CD14-positive monocyte (primary cell): ENCODE results near the gene COPS6. TPM values are rescaled to one million over a fixed set of nuclear protein-coding genes. Genes with fewer than 3 reads are reported as not detected.

ENCODE experiments used
- DNase-seq, 3 donors: peaks; one replicate each; pipeline ENCODE4 v3.0.0-alpha.2; 2011 to 2022
- H2AFZ ChIP-seq: 2 replicates; pipeline ENCODE4 v1.6.0; 2012; ENCODE audit warnings: mild to moderate bottlenecking, low read depth, low read length, inconsistent platforms; ENCODE audit not compliant: insufficient read depth, poor library complexity, severe bottlenecking
- H3K27ac ChIP-seq, 2 donors: 1 replicate in 1 of 2; 2 replicates in 1 of 2; pipeline ENCODE4 v1.5.1; 2012 to 2013; ENCODE audit warnings: low read length in 2 of 2, control low read depth in 1 of 2, inconsistent platforms in 1 of 2, low read depth in 1 of 2, mild to moderate bottlenecking in 1 of 2
- H3K27me3 ChIP-seq, 2 donors: one replicate each; pipeline versions ENCODE4 v1.6.0 to v1.6.1; 2011 to 2013; ENCODE audit warnings: low read length in 2 of 2; ENCODE audit not compliant: control insufficient read depth in 2 of 2, insufficient read depth in 2 of 2
- H3K36me3 ChIP-seq, 2 donors: replicated peaks in 1 of 2; 1 replicate in 1 of 2; 2 replicates in 1 of 2; pipeline versions ENCODE4 v1.5.1 to v1.6.1; 2012 to 2013; ENCODE audit warnings: low read length in 2 of 2, control low read depth in 1 of 2, inconsistent platforms in 1 of 2, mild to moderate bottlenecking in 1 of 2; ENCODE audit not compliant: insufficient read depth in 2 of 2, control insufficient read depth in 1 of 2
- H3K4me1 ChIP-seq, 2 donors: 1 replicate in 1 of 2; 2 replicates in 1 of 2; pipeline versions ENCODE4 v1.5.1 to v1.6.1; 2012 to 2013; ENCODE audit warnings: low read length in 2 of 2, control low read depth in 1 of 2, inconsistent platforms in 1 of 2, mild to moderate bottlenecking in 1 of 2, moderate library complexity in 1 of 2; ENCODE audit not compliant: insufficient read depth in 2 of 2, control insufficient read depth in 1 of 2
- H3K4me2 ChIP-seq: replicated peaks from 2 replicates; pipeline ENCODE3; 2012; ENCODE audit warnings: low read length, moderate library complexity, mild to moderate bottlenecking; ENCODE audit not compliant: poor library complexity, severe bottlenecking; ENCODE audit errors: extremely low read depth
- H3K4me3 ChIP-seq, 3 experiments: fragments of 200-600 bp in 1 of 3; sonication (generic) in 1 of 3; replicated peaks in 1 of 3; 1 replicate in 2 of 3; 2 replicates in 1 of 3; pipeline ENCODE4 v1.5.1; 2011 to 2013; ENCODE audit warnings: low read length in 3 of 3, mild to moderate bottlenecking in 3 of 3, control low read depth in 2 of 3, low read depth in 2 of 3, inconsistent platforms in 1 of 3, moderate library complexity in 1 of 3
- H3K79me2 ChIP-seq: 2 replicates; pipeline ENCODE4 v1.6.0; 2012; ENCODE audit warnings: mild to moderate bottlenecking, control low read depth, inconsistent platforms, low read length, moderate library complexity; ENCODE audit not compliant: insufficient read depth
- H3K9ac ChIP-seq: 2 replicates; pipeline ENCODE4 v1.6.0; 2017; ENCODE audit warnings: low read length, mild to moderate bottlenecking; ENCODE audit not compliant: insufficient read depth, poor library complexity, severe bottlenecking
- H3K9me3 ChIP-seq, 2 donors: replicated peaks in 1 of 2; 1 replicate in 1 of 2; 2 replicates in 1 of 2; pipeline versions ENCODE4 v1.5.1 to v1.6.1; 2012 to 2013; ENCODE audit warnings: low read length in 2 of 2, control low read depth in 1 of 2; ENCODE audit not compliant: control insufficient read depth in 1 of 2, insufficient read depth in 1 of 2
- H4K20me1 ChIP-seq: 2 replicates; pipeline ENCODE4 v1.6.0; 2012; ENCODE audit warnings: mild to moderate bottlenecking, low read length, control low read depth, moderate library complexity; ENCODE audit not compliant: insufficient read depth
- H3K27ac Mint-ChIP-seq, 7 donors: one replicate each; pipeline ENCODE4 v1.8.0; 2020; ENCODE audit warnings: mild to moderate bottlenecking in 7 of 7, mixed read lengths in 7 of 7, moderate library complexity in 6 of 7, inconsistent platforms in 2 of 7
- H3K27me3 Mint-ChIP-seq, 3 donors: one replicate each; pipeline ENCODE4 v1.8.0; 2021 to 2022; ENCODE audit warnings: low read depth in 3 of 3, mild to moderate bottlenecking in 3 of 3, mixed read lengths in 3 of 3, moderate library complexity in 3 of 3, inconsistent platforms in 1 of 3
- H3K36me3 Mint-ChIP-seq, 2 donors: one replicate each; pipeline ENCODE4 v1.8.0; 2020; ENCODE audit warnings: mixed read lengths in 2 of 2, inconsistent platforms in 1 of 2, mild to moderate bottlenecking in 1 of 2
- H3K4me1 Mint-ChIP-seq: one replicate; pipeline ENCODE4 v1.8.0; 2020; ENCODE audit warnings: mild to moderate bottlenecking, mixed read lengths
- H3K4me3 Mint-ChIP-seq, 2 donors: one replicate each; pipeline ENCODE4 v1.8.0; 2020; ENCODE audit warnings: mild to moderate bottlenecking in 2 of 2, mixed read lengths in 2 of 2, moderate library complexity in 1 of 2
- H3K9me3 Mint-ChIP-seq, 7 donors: one replicate each; pipeline ENCODE4 v1.8.0; 2020 to 2022; ENCODE audit warnings: mixed read lengths in 7 of 7, mild to moderate bottlenecking in 6 of 7, moderate library complexity in 6 of 7, inconsistent platforms in 2 of 7
- WGBS: methylation state at CpG from one replicate; pipeline ENCODE4 v1.1.5; 2013; ENCODE audit warnings: missing lambda C conversion rate; ENCODE audit not compliant: insufficient coverage; 5-methylcytosine and 5-hydroxymethylcytosine counted together
- intact Hi-C, 2 donors: fragments of 100-400 bp; cut with micrococcal nuclease; formaldehyde crosslinking; loops; one replicate each; pipeline versions ENCODE4 v1.15.0 to v1.15.1; 2023
- polyA plus RNA-seq, 3 donors: library from polyadenylated mRNA; depleted of rRNA in 1 of 3; unstranded in 2 of 3; stranded (reverse) in 1 of 3; fragments of 300-500 nt in 2 of 3; fragments of >200 nt in 1 of 3; fragmentation: Illumina TruSeq in 2 of 3; gene quantifications; 1 replicate in 2 of 3; 2 replicates in 1 of 3; pipeline ENCODE4 v1.2.3, GENCODE V29; 2012 to 2021
- TF ChIP-seq, protein P1 (sequence below): fragments of 200-600 bp; IDR thresholded peaks from one replicate; pipeline ENCODE4 v1.8.0; 2022; ENCODE audit warnings: antibody characterized with exemption, mild to moderate bottlenecking

The COPS6 gene
- polyA plus RNA-seq, 3 donors, result 77.1 to 119 (median 109) TPM

DNA sequence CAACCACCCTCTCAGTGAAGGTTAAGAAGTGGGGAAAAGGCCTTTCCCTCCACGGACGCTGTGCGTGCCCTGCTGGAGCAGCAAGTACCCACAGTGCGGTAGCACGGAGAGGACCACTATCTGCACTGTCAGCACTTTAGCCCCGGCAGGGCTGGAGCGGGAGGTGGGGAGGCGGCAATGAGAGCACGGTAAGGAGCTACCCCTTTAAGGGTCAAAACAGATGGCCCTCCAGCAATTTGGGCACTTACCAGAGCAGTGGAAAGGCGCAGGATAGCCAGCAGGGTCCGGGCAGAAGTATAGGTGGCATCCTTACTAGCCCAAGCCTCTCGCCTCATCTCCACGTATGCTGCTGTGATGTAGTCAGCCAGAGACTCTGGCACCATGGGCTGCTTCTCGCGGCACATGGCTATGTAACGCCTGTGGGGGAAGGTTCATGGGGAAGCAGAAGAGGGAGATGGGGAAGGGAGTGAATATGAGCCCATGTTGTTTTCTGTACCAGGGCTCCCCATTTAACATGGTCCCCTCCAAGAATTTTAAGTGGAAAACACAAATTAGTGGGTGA lies 5.2 kb downstream of the COPS6 start:
- H3K27ac Mint-ChIP-seq, result peak overlapping the region in 3 of 7 donors; percentile 43 to 82 (median 77)
- no peaks in the 10 kb centered on the region for H4K20me1 ChIP-seq

DNA sequence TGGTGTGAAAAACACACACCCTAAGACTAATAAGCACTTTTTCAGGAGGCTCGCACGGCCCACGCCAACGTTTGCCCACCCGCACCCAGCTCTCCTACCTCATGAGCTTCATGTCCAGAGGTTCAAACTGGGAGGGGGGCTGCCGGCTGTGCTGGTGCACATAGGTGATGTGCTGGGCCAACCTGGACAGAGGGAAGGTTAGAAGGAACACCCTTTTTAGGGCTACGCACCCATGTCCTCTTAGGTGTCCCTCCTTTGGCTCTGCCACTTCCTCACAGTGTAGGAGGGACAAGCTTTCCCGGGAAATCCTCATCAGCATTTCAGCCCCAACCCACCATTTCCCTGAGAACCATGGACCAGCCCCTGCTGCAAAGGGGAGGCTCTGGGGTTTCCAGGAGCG lies 6.5 kb downstream of the COPS6 start:
- Mint-ChIP-seq H3K9me3 (no peaks in the 10 kb centered on the region), H3K36me3 (peaks cover 88 to 92% of the 10 kb centered on the region in 2 donors), H3K4me1 (peaks cover 14% of the 10 kb centered on the region), H3K4me3 (no peak overlapping the region), H3K27me3 (no peaks in the 10 kb centered on the region), H3K27ac (peak overlapping the region in 1 of 7 donors; percentile 77)
- Histone ChIP-seq H3K9ac (no peak overlapping the region), H3K36me3 (peaks cover 87 to 92% of the 10 kb centered on the region in 2 donors), H3K4me2 (no peak overlapping the region), H3K4me3 (no peak overlapping the region), H3K27ac (no peak overlapping the region), H2AFZ (no peak overlapping the region), H3K4me1 (peaks cover 9 to 10% of the 10 kb centered on the region in 2 donors), H4K20me1 (no peaks in the 10 kb centered on the region), H3K79me2 (peaks cover 37% of the 10 kb centered on the region), H3K27me3 (no peaks in the 10 kb centered on the region), H3K9me3 (no peaks in the 10 kb centered on the region)
- WGBS, result 100% methylated on average over 2 of the region's 9 CpGs
- intact Hi-C loops, result no loop called here
- no peak for DNase-seq
- TF ChIP-seq, protein P1, sequence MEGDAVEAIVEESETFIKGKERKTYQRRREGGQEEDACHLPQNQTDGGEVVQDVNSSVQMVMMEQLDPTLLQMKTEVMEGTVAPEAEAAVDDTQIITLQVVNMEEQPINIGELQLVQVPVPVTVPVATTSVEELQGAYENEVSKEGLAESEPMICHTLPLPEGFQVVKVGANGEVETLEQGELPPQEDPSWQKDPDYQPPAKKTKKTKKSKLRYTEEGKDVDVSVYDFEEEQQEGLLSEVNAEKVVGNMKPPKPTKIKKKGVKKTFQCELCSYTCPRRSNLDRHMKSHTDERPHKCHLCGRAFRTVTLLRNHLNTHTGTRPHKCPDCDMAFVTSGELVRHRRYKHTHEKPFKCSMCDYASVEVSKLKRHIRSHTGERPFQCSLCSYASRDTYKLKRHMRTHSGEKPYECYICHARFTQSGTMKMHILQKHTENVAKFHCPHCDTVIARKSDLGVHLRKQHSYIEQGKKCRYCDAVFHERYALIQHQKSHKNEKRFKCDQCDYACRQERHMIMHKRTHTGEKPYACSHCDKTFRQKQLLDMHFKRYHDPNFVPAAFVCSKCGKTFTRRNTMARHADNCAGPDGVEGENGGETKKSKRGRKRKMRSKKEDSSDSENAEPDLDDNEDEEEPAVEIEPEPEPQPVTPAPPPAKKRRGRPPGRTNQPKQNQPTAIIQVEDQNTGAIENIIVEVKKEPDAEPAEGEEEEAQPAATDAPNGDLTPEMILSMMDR, result no peak

More for the DNA sequence above, 5.2 kb downstream of the COPS6 start:
- Histone ChIP-seq H3K79me2 (peaks cover 34% of the 10 kb centered on the region), H2AFZ (no peak overlapping the region), H3K27me3 (no peaks in the 10 kb centered on the region), H3K4me2 (no peak overlapping the region), H3K4me1 (peaks cover 7 to 8% of the 10 kb centered on the region in 2 donors), H3K9me3 (no peaks in the 10 kb centered on the region), H3K9ac (no peak overlapping the region), H3K27ac (no peak overlapping the region), H3K36me3 (peaks cover 84 to 89% of the 10 kb centered on the region in 2 donors), H3K4me3 (no peak overlapping the region)
- Mint-ChIP-seq H3K36me3 (peaks cover 83 to 88% of the 10 kb centered on the region in 2 donors), H3K4me1 (peaks cover 12% of the 10 kb centered on the region), H3K4me3 (no peak overlapping the region), H3K9me3 (no peaks in the 10 kb centered on the region), H3K27me3 (no peaks in the 10 kb centered on the region)
- intact Hi-C loops, result no loop called here
- TF ChIP-seq, protein P1, result no peak
- 96% methylated on average over 11 of the region's 16 CpGs for WGBS
- DNase-seq, result no peak
